ENCODE results near the gene LPCAT2.

- no peak for TF ChIP-seq CTCF (IDR thresholded peaks at IDR 0.05; ENCODE audit: poor library complexity)
- TF ChIP-seq EZH2 (IDR thresholded peaks at IDR 0.05; ENCODE audit: borderline replicate concordance) = no peak
- TF ChIP-seq EZH2phosphoT487 (IDR thresholded peaks at IDR 0.05; ENCODE audit: low read depth, severe bottlenecking, unreplicated experiment) = no peak
Measured at GRCh38 chr16:55555436-55555835, 46.6 kb downstream of the LPCAT2 start.
